KBM-7 (cell line): Measurements from ENCODE around the gene MYO9B.

Source experiments
- DNase-seq: peaks from one replicate; pipeline ENCODE4 v3.0.0-alpha.2; 2015
- in situ Hi-C: fragments of 300-500 bp; cut with MboI; formaldehyde crosslinking; loops from 2 replicates; pipeline ENCODE4 v1.14.3; 2020; ENCODE audit warnings: low sequenced_read_pairs, low pct_unique_long_range_greater_than_20kb, mixed read lengths

Gene MYO9B

DNA sequence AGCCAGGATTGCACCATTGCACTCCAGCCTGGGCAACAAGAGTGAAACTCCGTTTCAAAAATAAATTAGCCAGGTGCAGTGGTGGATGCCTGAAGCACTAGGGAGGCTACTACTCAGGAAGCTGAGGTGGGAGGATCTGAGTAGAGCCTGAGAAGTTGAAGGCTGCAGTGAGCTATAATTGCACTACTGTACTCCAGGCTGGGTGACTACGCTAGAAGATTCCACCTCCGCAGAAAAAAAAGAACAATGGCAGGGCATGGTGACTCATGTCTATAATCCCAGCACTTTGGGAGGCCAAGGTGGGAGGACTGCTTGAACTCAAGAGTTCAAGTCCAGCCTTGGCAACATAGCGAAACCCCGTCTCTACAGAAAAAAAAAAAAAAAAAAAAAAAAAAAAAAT is 20.8 kb upstream of the MYO9B start:
- in situ Hi-C loops: no loop called here
- no peak for DNase-seq

DNA sequence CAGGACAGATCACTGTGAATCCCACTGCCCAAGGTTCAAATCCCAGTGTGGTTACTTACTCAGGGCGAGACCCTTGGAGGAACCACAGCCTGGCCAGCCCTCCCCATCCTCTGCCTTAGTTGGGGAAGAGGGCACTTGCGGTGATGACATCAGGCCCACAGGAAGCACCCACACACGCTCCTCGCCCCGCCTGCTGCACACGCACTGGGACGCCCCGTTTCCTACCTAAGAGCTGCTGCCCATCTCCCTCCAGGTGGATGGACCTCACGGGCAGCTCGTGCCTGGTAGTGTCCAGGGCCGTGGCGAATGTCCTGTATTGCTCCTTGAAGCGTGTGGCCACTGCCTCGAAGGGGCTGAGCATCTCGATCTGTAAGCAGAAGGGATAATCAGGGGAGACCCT is 19.9 kb upstream of the MYO9B start:
- in situ Hi-C loops: no loop called here
- no peak for DNase-seq

DNA sequence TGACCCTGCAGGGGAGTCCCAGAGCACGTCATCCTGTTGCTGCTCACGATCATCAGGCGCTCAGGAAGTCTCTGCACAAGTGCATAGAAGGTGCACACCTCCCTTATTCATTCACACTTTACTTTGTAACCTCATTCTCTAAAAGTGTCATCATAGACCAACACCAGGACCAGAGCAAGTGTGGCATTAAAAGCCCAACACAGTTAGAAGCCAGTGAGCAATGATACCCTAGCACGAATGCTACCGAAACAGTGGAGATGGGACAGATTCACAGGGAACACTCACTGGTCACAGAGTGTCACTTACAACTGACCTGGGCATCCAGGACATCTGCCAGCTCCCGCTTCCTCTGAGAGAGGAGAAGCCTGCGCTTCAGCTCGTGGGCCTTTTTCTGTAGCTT is 17.3 kb upstream of the MYO9B start:
- DNase-seq: no peak
- in situ Hi-C loops: no loop called here

DNA sequence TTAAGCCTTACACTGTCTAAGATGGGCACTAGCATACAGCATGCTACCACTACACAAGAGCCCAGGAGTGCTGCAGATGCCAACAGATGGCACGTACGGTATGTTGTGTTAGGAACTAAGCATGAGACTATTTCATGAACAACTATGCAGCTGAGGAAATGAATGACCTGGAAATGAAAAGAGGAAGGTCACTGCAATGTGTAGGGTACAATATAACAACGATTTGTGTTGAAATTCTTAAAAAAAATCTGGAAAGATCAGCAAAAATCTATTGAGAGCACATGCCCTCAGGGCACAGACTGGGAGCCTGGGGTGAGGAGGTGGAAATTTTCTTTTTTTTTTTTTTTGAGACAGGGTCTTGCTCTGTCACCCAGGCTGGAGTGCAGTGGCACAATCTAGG is 14.8 kb upstream of the MYO9B start:
- no peak for DNase-seq
- in situ Hi-C loops: no loop called here

DNA sequence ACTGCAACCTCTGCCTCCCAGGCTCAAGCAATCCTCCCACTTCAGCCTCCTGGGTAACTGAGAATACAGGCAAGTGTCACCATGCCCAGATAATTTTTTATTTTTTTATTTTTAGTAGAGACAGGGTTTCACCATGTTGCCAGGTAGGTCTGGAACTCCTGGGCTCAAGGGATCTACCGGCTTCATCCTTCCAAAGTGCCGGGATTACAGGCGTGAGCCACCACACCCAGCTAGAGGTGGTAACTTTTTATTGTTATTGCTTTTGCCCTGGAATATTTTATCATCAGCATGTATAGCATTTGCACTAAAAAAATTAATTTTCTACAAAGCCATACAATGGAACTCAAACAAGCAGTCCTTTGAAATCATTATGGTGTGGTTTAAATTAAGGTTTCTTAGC is 14.4 kb upstream of the MYO9B start:
- DNase-seq: no peak
- in situ Hi-C loops: no loop called here

DNA sequence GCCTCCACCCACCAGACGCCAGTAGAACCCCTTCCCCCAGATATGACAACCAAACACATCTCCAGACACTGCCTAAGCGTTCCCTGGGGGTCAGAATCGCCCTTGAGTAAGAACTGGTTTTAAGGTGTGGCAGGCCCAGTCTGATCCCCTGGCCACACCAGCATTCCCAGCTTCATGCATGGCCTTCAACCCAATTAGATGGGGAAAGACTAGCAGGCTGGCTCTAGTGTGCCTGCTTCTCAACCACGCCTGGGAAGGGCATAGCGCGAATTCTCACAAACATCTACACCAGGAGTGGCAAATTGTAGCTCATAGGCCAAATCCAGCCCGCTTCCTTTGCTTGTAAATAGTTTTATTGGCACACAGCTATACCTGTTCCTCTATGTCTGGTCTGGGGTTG is 13.9 kb upstream of the MYO9B start:
- in situ Hi-C loops: no loop called here
- DNase-seq: no peak

DNA sequence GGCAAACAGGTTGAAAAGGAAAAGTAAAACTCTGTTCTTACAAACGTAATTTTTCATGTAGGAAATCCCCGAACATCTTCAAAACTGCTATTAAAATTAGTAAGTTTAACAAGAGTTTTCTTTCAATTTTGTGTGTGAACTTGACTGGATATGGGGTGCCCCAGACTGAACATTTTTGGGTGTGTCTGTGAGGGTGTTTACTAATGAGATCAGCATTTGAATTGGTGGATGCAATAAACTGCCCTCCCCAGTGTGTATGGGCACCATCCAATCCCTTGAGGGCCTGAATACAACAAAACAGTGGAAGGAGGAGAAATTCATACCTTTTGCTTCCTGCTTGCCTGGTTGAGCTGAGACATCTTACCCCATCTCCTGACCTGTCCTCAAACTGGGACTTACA is 12.1 kb upstream of the MYO9B start:
- no peak for DNase-seq
- in situ Hi-C loops: no loop called here

DNA sequence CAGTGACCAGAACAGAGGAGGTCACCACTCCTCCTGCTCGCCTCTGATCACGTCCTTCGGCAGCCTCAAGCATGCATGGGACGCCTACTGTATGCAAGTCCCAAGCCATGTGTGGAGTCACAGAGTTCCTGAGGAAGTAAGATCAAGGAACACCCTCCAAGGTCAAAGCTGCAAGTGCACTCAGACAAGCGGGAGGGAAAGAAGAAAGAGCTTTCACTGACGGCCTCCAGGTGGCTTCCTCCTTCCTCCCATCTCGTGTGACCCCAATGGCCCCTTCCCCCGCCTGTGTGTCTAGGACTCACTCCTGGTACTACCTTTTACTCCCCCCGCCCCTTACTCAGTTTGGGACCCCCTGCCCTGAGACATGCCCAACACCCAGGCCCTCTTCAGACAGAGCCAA is 6.4 kb upstream of the MYO9B start:
- DNase-seq: peak; percentile 24
- in situ Hi-C loops: no loop called here

DNA sequence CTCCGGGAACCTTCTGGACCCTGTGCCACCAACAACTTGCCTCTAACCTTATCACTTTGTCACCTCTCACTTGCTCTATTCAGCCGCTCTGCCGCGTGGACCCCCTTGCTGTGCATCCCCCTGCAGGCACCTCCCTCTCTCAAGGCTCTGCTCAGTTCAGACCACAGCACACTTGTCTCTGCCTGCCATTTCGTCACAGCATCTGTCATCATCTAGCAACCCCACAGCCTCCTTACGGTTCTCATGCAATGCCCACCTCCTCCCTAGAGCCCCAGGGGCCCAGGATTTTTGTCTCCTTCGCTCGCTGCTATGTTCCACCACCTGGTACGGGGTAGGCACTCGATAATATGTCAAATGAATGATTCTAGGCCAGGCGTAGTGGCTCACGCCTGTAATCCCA is 5.2 kb upstream of the MYO9B start:
- in situ Hi-C loops: no loop called here
- DNase-seq: no peak

DNA sequence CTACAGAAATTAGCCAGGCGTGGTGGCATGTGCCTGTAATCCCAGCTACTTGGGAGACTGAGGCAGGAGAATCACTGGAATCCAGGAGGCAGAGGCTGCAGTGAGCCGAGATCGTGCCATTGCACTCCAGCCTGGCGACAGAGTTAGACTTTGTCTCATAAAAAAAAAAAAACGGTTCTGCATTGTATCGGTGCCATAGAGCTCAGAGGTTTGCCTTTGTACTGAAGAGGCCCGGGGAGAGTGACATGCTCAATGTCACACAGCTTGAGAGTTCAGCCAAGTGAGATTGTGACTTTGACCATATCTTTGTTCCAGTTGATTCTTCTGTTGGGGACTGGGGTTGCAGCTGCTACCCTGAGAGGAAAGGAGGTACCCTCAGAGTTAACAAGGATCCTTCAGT is 4.7 kb upstream of the MYO9B start:
- no peak for DNase-seq
- in situ Hi-C loops: no loop called here

DNA sequence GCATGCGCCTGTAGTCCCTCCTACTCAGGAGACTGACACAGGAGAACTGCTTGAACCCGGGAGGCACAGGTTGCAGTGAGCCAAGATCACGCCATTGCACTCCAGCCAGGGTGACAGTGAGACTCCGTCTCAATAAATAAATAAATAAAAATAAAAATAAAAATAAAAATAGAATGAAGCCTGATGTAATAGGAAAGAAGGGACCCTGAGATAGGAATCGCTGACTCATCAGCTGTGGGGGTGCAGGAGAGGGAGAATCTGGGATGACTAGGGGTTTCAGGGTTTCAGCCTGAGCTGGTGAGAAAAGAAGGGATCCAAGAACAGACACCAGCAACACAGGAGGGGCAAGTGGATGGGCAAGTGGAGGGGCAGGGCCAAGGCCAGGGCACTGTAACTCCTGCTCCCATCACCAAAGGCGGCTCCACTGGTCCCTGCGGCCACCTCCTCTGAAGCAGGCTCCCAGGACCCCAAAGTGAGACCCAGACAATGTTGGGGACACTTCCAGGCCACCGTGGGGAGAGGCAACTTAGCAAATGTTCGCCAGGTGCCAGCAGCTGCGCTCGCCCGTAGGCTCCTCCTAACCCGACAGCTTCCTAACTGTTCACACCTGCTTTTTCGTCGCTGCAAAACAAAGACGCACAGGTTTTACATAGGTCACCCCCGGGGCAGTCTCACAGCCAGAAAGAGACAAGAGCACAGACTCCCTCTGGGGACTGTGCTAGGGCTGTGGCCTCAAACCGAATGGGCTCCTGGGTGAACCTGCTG is 1.5 kb upstream of the MYO9B start:
- no peak for DNase-seq
- in situ Hi-C loops: no loop called here

DNA sequence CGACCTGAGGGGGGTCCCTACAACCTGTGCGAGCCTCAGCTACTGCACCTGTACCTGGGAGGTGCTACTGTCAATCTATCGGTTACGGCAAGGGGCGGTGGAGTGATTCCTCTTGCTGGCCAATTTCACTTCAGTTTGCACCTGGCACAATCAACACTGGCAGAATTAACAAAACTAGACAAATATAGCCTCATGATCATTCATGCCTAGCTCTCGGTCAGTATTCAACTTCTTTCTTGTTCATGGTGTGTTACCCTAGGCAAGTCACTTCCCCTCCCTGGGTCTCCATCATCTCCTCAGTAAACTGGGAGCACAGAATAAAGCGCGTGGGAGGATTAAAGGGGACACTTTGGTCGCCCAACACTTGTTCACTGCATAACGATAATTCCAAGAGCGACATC is 943 bp upstream of the MYO9B start:
- DNase-seq: no peak
- in situ Hi-C loops: no loop called here

DNA sequence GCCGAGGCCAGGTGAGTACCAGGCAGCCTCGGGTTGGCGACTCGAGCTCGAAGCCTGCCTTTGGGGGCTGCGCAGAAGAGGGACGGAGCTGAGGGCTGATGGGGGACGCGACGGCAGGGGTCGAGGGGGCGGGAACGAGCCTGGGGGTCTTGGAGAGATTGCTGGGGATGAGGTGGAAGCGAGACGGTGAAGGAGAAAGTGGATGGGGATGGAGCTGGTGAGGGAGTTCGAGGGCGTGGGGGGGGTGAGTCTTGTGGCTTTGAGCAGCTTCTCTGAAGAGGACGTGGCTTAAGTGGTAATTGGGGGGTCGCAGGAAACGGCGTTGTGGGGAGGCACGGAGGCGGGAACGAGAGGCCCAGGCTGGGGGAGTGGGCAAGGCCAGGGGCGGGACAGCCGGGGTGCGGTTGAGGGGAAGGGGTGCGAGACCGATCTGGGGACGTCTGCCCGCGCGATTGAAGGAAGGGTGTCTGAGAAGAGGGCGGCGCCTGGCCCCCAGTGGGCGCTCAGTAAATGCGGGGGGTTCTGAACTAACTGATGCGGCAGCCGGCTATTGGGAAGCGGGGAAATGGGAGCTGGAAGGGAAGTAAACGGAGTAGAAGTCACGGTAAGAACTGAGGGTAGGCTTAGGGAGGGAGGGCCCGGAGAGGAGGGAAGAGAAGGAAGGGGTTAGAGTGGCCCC is 426 bp downstream of the MYO9B start:
- in situ Hi-C loops: no loop called here
- DNase-seq: peak; percentile 57

DNA sequence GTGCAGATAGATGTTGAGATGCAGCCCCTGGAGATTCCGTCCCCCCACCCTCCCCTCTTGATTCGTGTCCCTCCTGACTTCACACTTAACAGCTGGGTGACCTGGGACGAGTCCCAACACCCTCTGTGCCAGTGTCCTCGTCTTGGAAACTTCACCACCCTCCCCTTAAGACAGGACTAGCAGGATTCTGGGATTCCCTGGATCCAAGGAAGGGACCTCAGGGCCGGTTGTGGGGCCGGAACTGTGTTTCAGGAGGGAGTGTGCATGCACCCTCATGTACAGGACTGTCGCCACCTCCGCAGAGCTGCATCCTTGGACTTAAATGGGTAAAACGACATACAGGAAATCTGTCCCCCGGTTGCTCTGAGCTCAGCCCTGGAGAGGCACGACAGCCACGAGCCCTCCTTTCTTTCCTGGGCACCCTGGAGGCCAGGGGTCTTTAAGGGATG is 990 bp downstream of the MYO9B start:
- in situ Hi-C loops: no loop called here
- DNase-seq: no peak

DNA sequence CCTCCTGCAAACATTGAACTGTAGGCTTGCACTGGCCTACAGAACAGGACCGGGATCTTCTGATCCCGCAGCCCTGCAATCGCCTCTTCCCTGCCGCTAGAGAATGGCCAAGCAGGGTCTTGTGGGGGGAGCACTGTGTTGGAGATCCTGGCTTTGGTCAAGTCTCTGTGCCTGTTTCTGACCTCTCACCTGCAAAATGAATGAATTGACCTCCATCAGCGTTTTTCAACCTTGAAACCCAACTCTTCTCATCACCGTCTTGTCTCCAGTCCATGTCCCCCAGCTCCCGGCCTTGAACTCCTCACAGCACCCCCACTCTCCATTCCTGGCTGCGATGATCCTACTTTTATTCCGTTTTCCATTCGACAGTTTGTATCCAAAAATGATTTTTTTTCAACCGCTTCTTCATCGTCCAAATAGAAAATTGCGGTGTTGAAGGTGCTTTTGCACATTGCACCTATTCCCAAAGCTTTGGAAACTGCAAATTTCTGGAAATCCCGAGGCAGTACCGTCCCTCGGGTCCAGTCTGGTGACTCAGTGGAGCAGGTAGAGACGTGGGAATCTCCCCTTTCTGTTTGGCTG is 2.0 kb downstream of the MYO9B start:
- DNase-seq: no peak
- in situ Hi-C loops: no loop called here

DNA sequence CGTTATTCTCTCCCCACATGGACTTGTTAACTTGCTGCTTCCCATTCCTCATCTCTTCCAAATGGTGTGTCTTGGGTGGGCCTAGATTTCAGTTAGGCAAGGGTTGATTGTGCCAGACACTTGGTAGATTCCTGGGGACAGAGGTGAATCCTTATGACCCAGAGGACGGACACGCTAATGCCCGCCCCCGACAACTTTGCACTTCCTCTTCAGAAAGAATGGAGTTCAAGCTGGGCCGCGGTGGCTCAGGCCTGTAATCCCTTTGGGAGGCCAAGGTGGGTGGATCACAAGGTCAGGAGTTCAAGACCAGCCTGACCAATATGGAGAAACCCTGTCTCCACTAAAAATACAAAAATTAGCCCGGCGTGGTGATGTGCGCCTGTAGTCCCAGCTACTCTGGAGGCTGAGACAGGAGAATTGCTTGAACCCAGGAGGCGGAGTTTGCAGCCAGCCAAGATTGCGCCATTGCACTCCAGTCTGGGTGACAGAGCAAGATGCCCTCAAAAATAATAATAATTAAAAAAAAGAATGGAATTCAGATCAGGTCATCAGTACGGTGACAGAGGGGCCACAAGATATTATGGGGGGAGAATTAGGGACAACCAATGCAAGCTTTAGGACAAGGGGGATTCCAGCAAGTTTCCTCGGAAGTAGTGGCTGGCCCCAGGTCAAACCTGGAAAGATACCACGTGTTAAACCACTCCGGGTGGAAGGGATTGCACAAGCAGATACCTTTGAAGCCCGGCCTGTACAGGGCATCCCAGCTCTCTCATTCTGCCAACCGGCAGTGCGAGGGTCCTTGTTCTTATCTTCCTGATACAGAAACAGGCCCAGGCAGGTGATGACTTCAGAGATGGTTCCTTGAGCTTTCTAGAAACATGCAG is 2.7 kb downstream of the MYO9B start:
- in situ Hi-C loops: no loop called here
- no peak for DNase-seq

DNA sequence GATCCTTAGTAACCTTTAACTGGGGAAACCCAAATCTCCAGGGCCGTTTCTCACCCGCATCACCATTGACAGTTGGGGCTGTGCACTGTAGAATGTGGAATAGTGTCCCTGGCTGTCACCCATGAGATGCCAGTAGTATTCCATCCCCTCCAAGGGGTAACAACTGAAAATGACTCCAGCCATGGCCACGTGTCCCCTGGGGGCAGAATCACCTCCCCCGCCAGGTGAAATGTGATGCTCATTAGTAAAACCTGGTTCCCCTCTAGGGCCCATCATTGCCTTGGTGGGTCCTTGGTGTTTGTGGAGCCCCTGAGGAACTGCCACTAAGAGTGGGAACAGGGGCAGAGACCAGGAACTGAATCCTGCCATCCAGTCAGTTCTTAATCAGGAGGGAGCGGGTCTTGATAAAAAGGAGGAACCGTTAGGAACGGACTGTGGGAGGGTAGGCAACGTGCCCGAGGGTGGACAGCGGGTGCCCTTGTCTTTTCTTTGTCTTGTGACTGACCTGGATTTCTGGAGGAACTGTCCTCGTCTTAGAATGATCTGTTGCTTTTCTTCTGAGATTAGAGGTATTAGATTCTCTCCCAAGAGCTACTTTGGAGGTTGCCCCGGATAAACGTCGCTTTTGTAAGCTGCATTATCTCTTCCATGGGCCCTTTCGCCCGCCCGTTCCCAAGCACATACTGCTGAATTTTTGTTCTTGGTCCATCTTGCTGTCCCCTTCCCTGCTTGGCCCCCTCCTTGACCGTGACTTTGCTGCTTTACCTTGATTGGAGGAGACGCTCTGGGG is 3.5 kb downstream of the MYO9B start:
- no peak for DNase-seq

DNA sequence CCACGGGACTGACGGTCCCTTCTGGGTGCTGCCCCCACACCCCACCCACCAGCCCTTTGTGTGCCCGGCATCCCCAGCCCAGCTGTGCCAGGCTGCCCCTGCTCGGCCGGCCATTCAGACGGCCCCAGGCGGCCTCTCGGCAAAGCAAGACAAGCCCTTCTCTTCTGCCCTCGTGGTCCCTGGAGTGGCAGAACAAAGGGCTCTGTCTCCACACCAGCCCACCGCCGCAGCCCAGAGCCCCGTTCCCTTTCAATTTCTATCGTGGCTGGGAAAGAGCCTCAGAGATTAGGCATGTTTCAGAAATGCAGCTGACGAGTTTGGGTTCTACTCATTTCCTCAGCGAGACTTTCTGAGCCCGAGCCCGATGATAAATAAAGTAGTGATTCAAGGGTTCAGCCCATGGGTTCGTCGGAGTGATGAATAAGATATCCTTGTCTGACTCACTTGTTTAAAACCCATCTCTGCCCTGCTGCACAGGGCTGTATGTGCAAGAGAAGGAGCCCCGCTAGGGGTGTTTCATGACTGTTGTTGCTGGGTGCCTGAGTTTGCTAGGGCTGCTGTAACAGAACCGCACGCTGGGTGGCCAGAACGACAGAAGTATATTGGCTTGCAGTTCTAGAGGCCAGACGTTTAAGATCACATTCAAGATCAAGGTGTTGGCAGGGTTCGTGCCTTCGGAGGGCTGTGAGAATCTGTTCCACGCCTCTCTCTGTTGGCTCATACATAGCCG is 4.3 kb downstream of the MYO9B start:
- no peak for DNase-seq
- in situ Hi-C loops: no loop called here

More for the DNA sequence above, 3.5 kb downstream of the MYO9B start:
- in situ Hi-C loops: no loop called here
